Measurements from ENCODE around the gene SIAH3. TPM values are rescaled to one million over a fixed set of nuclear protein-coding genes. Genes with fewer than 3 reads are reported as not detected.

Gene SIAH3
- polyA plus RNA-seq, 1 donor from 2014 or later, result 4.9 TPM

DNA sequence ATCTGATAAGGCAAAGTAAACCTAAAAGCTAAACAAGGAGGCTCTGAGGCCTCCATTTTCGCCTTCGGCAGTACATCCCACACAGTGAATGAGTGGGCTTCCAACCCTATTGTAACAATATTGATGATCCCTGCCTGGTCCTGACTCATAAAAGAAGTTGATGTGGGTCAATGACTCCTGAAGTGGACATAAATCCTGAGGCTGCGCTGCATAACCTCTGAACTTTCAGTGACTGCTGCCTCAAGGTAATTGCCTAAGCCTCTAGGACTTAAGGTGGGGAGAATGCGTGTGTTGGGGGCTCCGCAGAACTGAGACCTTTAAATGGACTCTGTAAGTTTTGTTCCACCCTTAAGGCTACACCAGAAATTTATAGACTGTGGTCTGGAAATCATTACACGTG lies 42.6 kb downstream of the SIAH3 start:
- H3K36me3 ChIP-seq (ENCODE audit: insufficient read depth, low read length), result no peaks in the 10 kb centered on the region

DNA sequence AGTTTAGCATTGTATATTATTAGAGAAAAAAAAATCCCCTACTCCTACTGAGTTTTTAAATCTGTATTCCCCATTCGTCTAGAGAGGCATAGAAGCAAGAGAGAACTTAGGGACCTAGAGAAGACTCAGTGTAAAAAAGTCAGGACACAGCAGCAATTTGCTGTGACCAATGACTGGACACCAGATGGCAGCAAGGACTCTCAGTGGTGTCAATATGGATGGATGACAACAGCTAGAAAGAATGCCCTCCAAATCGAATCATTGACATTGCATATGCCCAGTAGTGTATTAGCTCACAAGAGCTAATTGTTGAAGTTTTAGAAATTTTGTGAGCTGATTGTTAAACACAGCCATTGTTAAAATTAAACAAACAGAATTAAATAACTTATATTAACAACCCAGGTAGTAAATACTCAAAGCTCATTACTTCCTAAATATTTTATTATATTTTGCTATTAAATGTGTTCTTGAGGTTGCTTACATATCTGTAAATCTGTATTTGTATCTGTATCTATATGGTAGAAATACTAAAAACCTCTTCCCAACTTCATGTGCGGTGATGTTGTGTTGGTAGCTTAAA lies 43.9 kb downstream of the SIAH3 start:
- Histone ChIP-seq H3K27ac (ENCODE audit: low read length) (no peak overlapping the region), H3F3A (ENCODE audit: insufficient read depth, low read length, poor library complexity, severe bottlenecking) (no peaks in the 10 kb centered on the region), H3K4me2 (ENCODE audit: low read length) (no peak overlapping the region), H3K9me2 (ENCODE audit: insufficient read depth, low read length) (no peaks in the 10 kb centered on the region), H3K79me2 (replicated peaks; ENCODE audit: insufficient read depth, low read length) (no peaks in the 10 kb centered on the region), H3K4me3 (ENCODE audit: low read length) (no peak overlapping the region), H2AFZ (ENCODE audit: low read depth, low read length) (no peak overlapping the region), H4K20me1 (ENCODE audit: insufficient read depth) (no peaks in the 10 kb centered on the region), H3K9me3 (ENCODE audit: low read length) (no peaks in the 10 kb centered on the region), H3K27me3 (ENCODE audit: insufficient read depth, low read depth, low read length) (no peaks in the 10 kb centered on the region), H3K36me3 (ENCODE audit: insufficient read depth, low read length) (no peaks in the 10 kb centered on the region), H3K9ac (ENCODE audit: low read length) (no peak overlapping the region)
- TF ChIP-seq POLR2AphosphoS5 (IDR thresholded peaks at IDR 0.05) (no peak), REST (IDR thresholded peaks at IDR 0.05; ENCODE audit: borderline replicate concordance) (no peak), EZH2 (IDR thresholded peaks at IDR 0.05; ENCODE audit: borderline replicate concordance, insufficient read depth, low read length, poor library complexity, severe bottlenecking) (no peak), SMC3 (conservative IDR thresholded peaks at IDR 0.05; ENCODE audit: poor library complexity) (peak; percentile 67), CTCF (IDR thresholded peaks at IDR 0.05; ENCODE audit: poor library complexity, severe bottlenecking) (peak; percentile 49), TAF1 (IDR thresholded peaks at IDR 0.05; ENCODE audit: low read depth) (no peak)

More for the DNA sequence above, 42.6 kb downstream of the SIAH3 start:
- H3K27ac ChIP-seq (ENCODE audit: low read length), result no peak overlapping the region
- no peak overlapping the region for H3K9ac ChIP-seq (ENCODE audit: low read length)
- H3K4me2 ChIP-seq (ENCODE audit: low read length), result no peak overlapping the region
- no peaks in the 10 kb centered on the region for H3K9me3 ChIP-seq (ENCODE audit: low read length)
- H3K27me3 ChIP-seq (ENCODE audit: insufficient read depth, low read depth, low read length), result no peaks in the 10 kb centered on the region
- H3F3A ChIP-seq (ENCODE audit: insufficient read depth, low read length, poor library complexity, severe bottlenecking), result no peaks in the 10 kb centered on the region
- H4K20me1 ChIP-seq (ENCODE audit: insufficient read depth), result no peaks in the 10 kb centered on the region
- TF ChIP-seq SMC3 (conservative IDR thresholded peaks at IDR 0.05; ENCODE audit: poor library complexity) (no peak), CTCF (IDR thresholded peaks at IDR 0.05; ENCODE audit: poor library complexity, severe bottlenecking) (no peak), EP300 (conservative IDR thresholded peaks at IDR 0.05; ENCODE audit: poor library complexity, severe bottlenecking) (no peak), TAF1 (IDR thresholded peaks at IDR 0.05; ENCODE audit: low read depth) (no peak), MXI1 (conservative IDR thresholded peaks at IDR 0.05; ENCODE audit: poor library complexity, severe bottlenecking) (no peak), RAD21 (conservative IDR thresholded peaks at IDR 0.05) (no peak), REST (IDR thresholded peaks at IDR 0.05; ENCODE audit: borderline replicate concordance) (no peak), POLR2AphosphoS5 (IDR thresholded peaks at IDR 0.05) (no peak), EZH2 (IDR thresholded peaks at IDR 0.05; ENCODE audit: borderline replicate concordance, insufficient read depth, low read length, poor library complexity, severe bottlenecking) (no peak)
- no peak overlapping the region for H2AFZ ChIP-seq (ENCODE audit: low read depth, low read length)
- H3K79me2 ChIP-seq (replicated peaks; ENCODE audit: insufficient read depth, low read length), result no peaks in the 10 kb centered on the region
- no peak overlapping the region for H3K4me3 ChIP-seq (ENCODE audit: low read length)
- H3K9me2 ChIP-seq (ENCODE audit: insufficient read depth, low read length), result no peaks in the 10 kb centered on the region

Measured in neural cell (in vitro differentiated cells).